ENCODE results near the gene OAS3. TPM values are rescaled to one million over a fixed set of nuclear protein-coding genes. Genes with fewer than 3 reads are reported as not detected.
A peak's percentile ranks its signal among the peaks of the same experiment; 100 is the strongest.

The OAS3 gene
- polyA plus RNA-seq, 1 of the 3 experiments (the other 2 are of a cell fraction): 3.0 TPM

GRCh38 chr12:112907415-112908157 lies 30.7 kb upstream of the OAS3 start:
- WGBS (ENCODE audit: low lambda C conversion rate): 73% methylated on average over 7 of the region's 7 CpGs
- H3K27me3 ChIP-seq (ENCODE audit: insufficient read depth): no peaks in the 10 kb centered on the region
- POLR2A ChIA-PET: interaction anchor here (1.2 to 1.6 kb wide), 3 partner anchors 10 to 95 kb away, joined by 3 to 5 read pairs (median 5); partner anchors contain the start of gene OAS3
- H3K36me3 ChIP-seq (replicated peaks in 1 of 2; ENCODE audit: control insufficient read depth in 1 of 2, insufficient read depth in 2 of 2, low read length in 1 of 2): no peaks in the 10 kb centered on the region
- H3F3A ChIP-seq (replicated peaks; ENCODE audit: insufficient read depth): no peaks in the 10 kb centered on the region
- peak overlapping the region; percentile 58 for H3K4me2 ChIP-seq
- H3K4me1 ChIP-seq (ENCODE audit: control insufficient read depth in 1 of 2, insufficient read depth in 2 of 2, low read depth in 1 of 2, low read length in 1 of 2): peaks cover 0 to 27% of the 10 kb centered on the region in 2 experiments; a peak in 2 of 4 replicates
- no peaks in the 10 kb centered on the region for H3K9me3 ChIP-seq
- peak overlapping the region in 1 of 2 experiments; percentile 38; a peak in 1 of 4 replicates for H3K4me3 ChIP-seq (ENCODE audit: low read depth in 2 of 2, low read length in 1 of 2)
- H4K20me1 ChIP-seq (ENCODE audit: insufficient read depth): no peaks in the 10 kb centered on the region
- no peak overlapping the region for H3K9ac ChIP-seq
- CTCF ChIA-PET: interaction anchor here (0.7 to 1.3 kb wide), 4 partner anchors 13 to 123 kb away, joined by 3 to 4 read pairs (median 3); partner anchors contain the start of gene OAS3
- H3K9me2 ChIP-seq: no peaks in the 10 kb centered on the region
- no peaks in the 10 kb centered on the region for H3K79me2 ChIP-seq (ENCODE audit: insufficient read depth)
- no peak for DNase-seq
- TF ChIP-seq MEF2A (IDR thresholded peaks at IDR 0.05; ENCODE audit: borderline replicate concordance, low read depth): no peak
- TF ChIP-seq, protein P1, sequence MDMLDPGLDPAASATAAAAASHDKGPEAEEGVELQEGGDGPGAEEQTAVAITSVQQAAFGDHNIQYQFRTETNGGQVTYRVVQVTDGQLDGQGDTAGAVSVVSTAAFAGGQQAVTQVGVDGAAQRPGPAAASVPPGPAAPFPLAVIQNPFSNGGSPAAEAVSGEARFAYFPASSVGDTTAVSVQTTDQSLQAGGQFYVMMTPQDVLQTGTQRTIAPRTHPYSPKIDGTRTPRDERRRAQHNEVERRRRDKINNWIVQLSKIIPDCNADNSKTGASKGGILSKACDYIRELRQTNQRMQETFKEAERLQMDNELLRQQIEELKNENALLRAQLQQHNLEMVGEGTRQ (IDR thresholded peaks at IDR 0.05; ENCODE audit: borderline replicate concordance, low read depth, low read length): no peak
- no peak for TF ChIP-seq TCF12 (IDR thresholded peaks at IDR 0.05)
- no peak for TF ChIP-seq RFX5 (IDR thresholded peaks at IDR 0.05; ENCODE audit: low read length)
- no peak for TF ChIP-seq EZH2phosphoT487 (IDR thresholded peaks at IDR 0.05; ENCODE audit: borderline replicate concordance, low read depth)
- no peak for TF ChIP-seq SIN3A (IDR thresholded peaks at IDR 0.05; ENCODE audit: borderline replicate concordance, low read depth, low read length)
- no peak for TF ChIP-seq GATA2 (CRISPR knock-in tag; IDR thresholded peaks at IDR 0.05)
- H2AFZ ChIP-seq (ENCODE audit: low read depth): no peak overlapping the region
- H3K27ac ChIP-seq (ENCODE audit: low read depth in 2 of 2, low read length in 1 of 2): peak overlapping the region in 1 of 2 experiments; percentile 92; a peak in 2 of 4 replicates

DNA sequence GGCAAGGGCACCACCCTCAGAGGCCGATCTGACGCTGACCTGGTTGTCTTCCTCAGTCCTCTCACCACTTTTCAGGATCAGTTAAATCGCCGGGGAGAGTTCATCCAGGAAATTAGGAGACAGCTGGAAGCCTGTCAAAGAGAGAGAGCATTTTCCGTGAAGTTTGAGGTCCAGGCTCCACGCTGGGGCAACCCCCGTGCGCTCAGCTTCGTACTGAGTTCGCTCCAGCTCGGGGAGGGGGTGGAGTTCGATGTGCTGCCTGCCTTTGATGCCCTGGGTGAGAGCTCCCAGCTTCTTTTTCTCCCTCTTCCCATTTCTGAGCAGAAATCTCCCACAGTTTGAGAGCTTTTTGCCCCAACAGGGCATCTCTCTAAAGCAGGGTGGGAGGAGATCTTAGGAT lies 29.7 kb upstream of the OAS3 start:
- no peaks in the 10 kb centered on the region for H3K27me3 ChIP-seq (ENCODE audit: insufficient read depth)
- H3K79me2 ChIP-seq (ENCODE audit: insufficient read depth): no peaks in the 10 kb centered on the region
- TF ChIP-seq, protein P1 (IDR thresholded peaks at IDR 0.05; ENCODE audit: borderline replicate concordance, low read depth, low read length): no peak
- TF ChIP-seq ELF1 (IDR thresholded peaks at IDR 0.05) (no peak), NFIC (IDR thresholded peaks at IDR 0.05; ENCODE audit: borderline replicate concordance) (no peak), MEF2A (IDR thresholded peaks at IDR 0.05; ENCODE audit: borderline replicate concordance, low read depth) (no peak), SIN3A (IDR thresholded peaks at IDR 0.05; ENCODE audit: borderline replicate concordance, low read depth, low read length) (no peak), GATA2 (CRISPR knock-in tag; IDR thresholded peaks at IDR 0.05) (no peak), GABPA (IDR thresholded peaks at IDR 0.05; ENCODE audit: low read depth) (no peak), RFX5 (IDR thresholded peaks at IDR 0.05; ENCODE audit: low read length) (no peak), PBX3 (IDR thresholded peaks at IDR 0.05) (no peak), TAF1 (IDR thresholded peaks at IDR 0.05; ENCODE audit: borderline replicate concordance, low read depth, low read length) (no peak), FOXM1 (IDR thresholded peaks at IDR 0.05; ENCODE audit: low read depth) (no peak), SMC3 (IDR thresholded peaks at IDR 0.05; ENCODE audit: low read depth, low read length) (no peak), POLR2AphosphoS5 (IDR thresholded peaks at IDR 0.05; ENCODE audit: low read depth, low read length) (no peak), MXI1 (IDR thresholded peaks at IDR 0.05; ENCODE audit: low read depth, low read length) (no peak), YY1 (IDR thresholded peaks at IDR 0.05; ENCODE audit: low read depth) (no peak), RAD21 (IDR thresholded peaks at IDR 0.05; ENCODE audit: low read length) (no peak), RXRA (IDR thresholded peaks at IDR 0.05; ENCODE audit: borderline replicate concordance, low read depth) (no peak)
- TF ChIP-seq, protein P2, sequence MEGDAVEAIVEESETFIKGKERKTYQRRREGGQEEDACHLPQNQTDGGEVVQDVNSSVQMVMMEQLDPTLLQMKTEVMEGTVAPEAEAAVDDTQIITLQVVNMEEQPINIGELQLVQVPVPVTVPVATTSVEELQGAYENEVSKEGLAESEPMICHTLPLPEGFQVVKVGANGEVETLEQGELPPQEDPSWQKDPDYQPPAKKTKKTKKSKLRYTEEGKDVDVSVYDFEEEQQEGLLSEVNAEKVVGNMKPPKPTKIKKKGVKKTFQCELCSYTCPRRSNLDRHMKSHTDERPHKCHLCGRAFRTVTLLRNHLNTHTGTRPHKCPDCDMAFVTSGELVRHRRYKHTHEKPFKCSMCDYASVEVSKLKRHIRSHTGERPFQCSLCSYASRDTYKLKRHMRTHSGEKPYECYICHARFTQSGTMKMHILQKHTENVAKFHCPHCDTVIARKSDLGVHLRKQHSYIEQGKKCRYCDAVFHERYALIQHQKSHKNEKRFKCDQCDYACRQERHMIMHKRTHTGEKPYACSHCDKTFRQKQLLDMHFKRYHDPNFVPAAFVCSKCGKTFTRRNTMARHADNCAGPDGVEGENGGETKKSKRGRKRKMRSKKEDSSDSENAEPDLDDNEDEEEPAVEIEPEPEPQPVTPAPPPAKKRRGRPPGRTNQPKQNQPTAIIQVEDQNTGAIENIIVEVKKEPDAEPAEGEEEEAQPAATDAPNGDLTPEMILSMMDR (IDR thresholded peaks at IDR 0.05): no peak
- no peaks in the 10 kb centered on the region for H3K9me2 ChIP-seq
- 79% methylated on average over 12 of the region's 12 CpGs for WGBS (ENCODE audit: low lambda C conversion rate)
- no peak overlapping the region; a peak in 1 of 4 replicates for H3K4me3 ChIP-seq (ENCODE audit: low read depth in 2 of 2, low read length in 1 of 2)
- H3K9me3 ChIP-seq: no peaks in the 10 kb centered on the region
- ChIA-PET CTCF (interaction anchor here (1.2 kb wide), 1 partner anchor 8 kb away, joined by 3 read pairs; no protein-coding TSS in a partner anchor), POLR2A (interaction anchor here (1.5 kb wide), 1 partner anchor 30 kb away, joined by 3 read pairs; the partner anchor contains the start of gene OAS3)
- DNase-seq: no peak
- no peaks in the 10 kb centered on the region for H3K36me3 ChIP-seq (replicated peaks in 1 of 2; ENCODE audit: control insufficient read depth in 1 of 2, insufficient read depth in 2 of 2, low read length in 1 of 2)
- H3K9ac ChIP-seq: no peak overlapping the region
- H3F3A ChIP-seq (replicated peaks; ENCODE audit: insufficient read depth): no peaks in the 10 kb centered on the region
- H3K4me2 ChIP-seq: no peak overlapping the region
- peak overlapping the region in 1 of 2 experiments; percentile 61; a peak in 2 of 4 replicates for H3K27ac ChIP-seq (ENCODE audit: low read depth in 2 of 2, low read length in 1 of 2)
- no peaks in the 10 kb centered on the region for H4K20me1 ChIP-seq (ENCODE audit: insufficient read depth)
- no peak overlapping the region for H2AFZ ChIP-seq (ENCODE audit: low read depth)
- peaks cover 0 to 27% of the 10 kb centered on the region in 2 experiments; a peak in 2 of 4 replicates for H3K4me1 ChIP-seq (ENCODE audit: control insufficient read depth in 1 of 2, insufficient read depth in 2 of 2, low read depth in 1 of 2, low read length in 1 of 2)
